Keratinocyte (primary cell): ENCODE measurements around the gene SHC1.

Source experiments
- CTCF ChIP-seq, 3 experiments: IDR thresholded peaks in 1 of 3; conservative IDR thresholded peaks in 1 of 3; optimal IDR thresholded peaks in 1 of 3; 2 replicates in 2 of 3; 3 replicates in 1 of 3; pipeline versions ENCODE3 to v1.5.1; 2011; ENCODE audit warnings: low read length in 3 of 3, mild to moderate bottlenecking in 3 of 3, moderate library complexity in 2 of 3, control low read depth in 1 of 3, inconsistent platforms in 1 of 3; ENCODE audit not compliant: insufficient read depth in 2 of 3; ENCODE audit errors: extremely low read depth in 1 of 3
- EZH2 ChIP-seq: IDR thresholded peaks from one replicate; pipeline ENCODE4 v1.6.1; 2012; ENCODE audit warnings: inconsistent platforms, mild to moderate bottlenecking, low read length, moderate library complexity

GRCh38 chr1:154982341-154982740, 11.8 kb upstream of the SHC1 start:
- no peak for TF ChIP-seq CTCF (optimal IDR thresholded peaks at IDR 0.05 in 1 of 3, IDR thresholded peaks at IDR 0.05 in 1 of 3, conservative IDR thresholded peaks at IDR 0.05 in 1 of 3; ENCODE audit: extremely low read depth in 1 of 3, insufficient read depth in 2 of 3, low read length in 3 of 3)
- no peak for TF ChIP-seq EZH2
